GM12872 (cell line): ENCODE measurements around the gene NIPBL.

Source experiments
- TF ChIP-seq, protein P1 (sequence below): IDR thresholded peaks from 3 replicates; pipeline ENCODE4 v1.5.1; 2011; ENCODE audit warnings: low read depth, mild to moderate bottlenecking, low read length, moderate library complexity; ENCODE audit not compliant: insufficient read depth

NIPBL gene

GRCh38 chr5:36939969-36940858 lies 63.6 kb downstream of the NIPBL start:
- TF ChIP-seq, protein P1, sequence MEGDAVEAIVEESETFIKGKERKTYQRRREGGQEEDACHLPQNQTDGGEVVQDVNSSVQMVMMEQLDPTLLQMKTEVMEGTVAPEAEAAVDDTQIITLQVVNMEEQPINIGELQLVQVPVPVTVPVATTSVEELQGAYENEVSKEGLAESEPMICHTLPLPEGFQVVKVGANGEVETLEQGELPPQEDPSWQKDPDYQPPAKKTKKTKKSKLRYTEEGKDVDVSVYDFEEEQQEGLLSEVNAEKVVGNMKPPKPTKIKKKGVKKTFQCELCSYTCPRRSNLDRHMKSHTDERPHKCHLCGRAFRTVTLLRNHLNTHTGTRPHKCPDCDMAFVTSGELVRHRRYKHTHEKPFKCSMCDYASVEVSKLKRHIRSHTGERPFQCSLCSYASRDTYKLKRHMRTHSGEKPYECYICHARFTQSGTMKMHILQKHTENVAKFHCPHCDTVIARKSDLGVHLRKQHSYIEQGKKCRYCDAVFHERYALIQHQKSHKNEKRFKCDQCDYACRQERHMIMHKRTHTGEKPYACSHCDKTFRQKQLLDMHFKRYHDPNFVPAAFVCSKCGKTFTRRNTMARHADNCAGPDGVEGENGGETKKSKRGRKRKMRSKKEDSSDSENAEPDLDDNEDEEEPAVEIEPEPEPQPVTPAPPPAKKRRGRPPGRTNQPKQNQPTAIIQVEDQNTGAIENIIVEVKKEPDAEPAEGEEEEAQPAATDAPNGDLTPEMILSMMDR, result no peak

- TF ChIP-seq, protein P1, result no peak
Observed at GRCh38 chr5:36943584-36943983, 67.0 kb downstream of the NIPBL start.

DNA sequence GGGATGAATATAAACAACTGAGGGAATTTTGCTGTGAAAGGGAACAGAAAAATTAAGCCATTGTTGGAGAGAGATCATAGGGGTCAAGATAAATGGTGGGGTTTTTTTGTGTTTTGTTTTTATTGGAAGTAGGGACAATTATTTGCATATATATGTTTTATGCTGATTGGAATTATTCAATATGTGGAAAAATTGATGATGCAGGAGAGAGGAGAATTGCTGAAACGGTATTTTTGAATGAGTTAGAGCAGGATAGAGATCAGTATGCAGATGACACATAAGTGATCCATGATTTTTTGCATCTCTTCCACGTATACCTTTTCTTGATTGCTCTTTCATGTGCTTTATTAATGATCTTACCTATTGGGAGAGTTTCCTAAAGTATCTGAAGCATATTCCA lies 67.5 kb downstream of the NIPBL start:
- TF ChIP-seq, protein P1, result no peak

DNA sequence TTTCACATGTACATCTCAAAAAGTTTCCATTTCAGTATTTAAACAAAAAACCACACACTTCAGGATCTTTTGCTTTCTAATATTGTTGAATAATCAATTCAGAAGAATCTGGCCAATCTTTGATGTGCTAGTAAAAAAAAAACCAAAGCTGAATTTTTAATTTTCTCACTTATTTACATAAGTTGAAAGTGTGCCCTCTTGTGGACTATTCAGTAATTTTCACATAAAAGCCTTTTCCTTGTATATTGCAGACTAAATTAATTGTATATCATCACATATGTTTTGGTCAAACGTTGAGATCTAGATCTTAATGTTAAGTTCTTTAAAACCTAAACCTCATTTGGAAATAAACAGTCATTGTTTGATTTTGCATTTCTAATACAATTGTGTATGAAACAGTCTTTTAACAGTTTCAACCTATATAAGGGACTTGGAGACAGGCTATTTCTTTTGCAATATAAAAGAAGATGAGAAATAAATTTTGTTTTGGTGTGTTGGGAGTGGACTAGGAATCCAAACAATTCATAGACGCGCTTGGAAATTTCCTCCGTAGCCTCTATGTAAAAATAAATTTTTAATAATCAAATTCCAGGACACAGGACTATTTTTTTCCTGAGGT lies 68.1 kb downstream of the NIPBL start:
- TF ChIP-seq, protein P1, result peak; percentile 37; the same call in 2 of the 3 replicates

DNA sequence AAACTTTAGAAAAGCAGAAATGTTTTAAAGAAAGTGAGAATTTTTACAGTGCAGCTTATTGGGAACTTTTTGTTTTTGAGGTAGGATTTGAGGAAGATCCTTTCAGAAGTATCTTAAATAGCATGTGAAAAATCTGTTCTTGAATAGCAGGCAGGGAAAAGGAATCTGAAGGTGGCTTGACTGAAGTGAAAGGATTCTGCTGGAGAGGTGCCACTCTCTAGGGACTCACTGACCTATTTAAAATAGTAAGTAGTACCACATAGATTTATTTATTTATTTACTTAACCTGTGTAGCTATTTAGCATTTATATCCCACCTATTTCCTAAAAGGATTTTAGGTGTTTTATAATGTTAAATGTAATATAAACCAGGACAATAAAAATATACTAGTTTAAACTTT lies 69.1 kb downstream of the NIPBL start:
- TF ChIP-seq, protein P1, result no peak

GRCh38 chr5:36946101-36946500 lies 69.5 kb downstream of the NIPBL start:
- TF ChIP-seq, protein P1, result no peak

- TF ChIP-seq, protein P1, result no peak
Observed at GRCh38 chr5:36948041-36948440, 71.5 kb downstream of the NIPBL start.
